Measurements from ENCODE around the gene ATG4A.

ATG4A gene

GRCh38 chrX:108123591-108124366 is 32.2 kb downstream of the ATG4A start:
- DNase-seq = no peak

GRCh38 chrX:108126661-108127060 is 35.1 kb downstream of the ATG4A start:
- no peak for DNase-seq

- DNase-seq = no peak
Observed at GRCh38 chrX:108127152-108127551, 35.6 kb downstream of the ATG4A start.

- DNase-seq = no peak
Observed at GRCh38 chrX:108130889-108131288, 39.3 kb downstream of the ATG4A start.

GRCh38 chrX:108131471-108131870 is 39.9 kb downstream of the ATG4A start:
- DNase-seq = no peak

- DNase-seq = no peak
Observed at GRCh38 chrX:108132034-108132433, 40.5 kb downstream of the ATG4A start.

DNA sequence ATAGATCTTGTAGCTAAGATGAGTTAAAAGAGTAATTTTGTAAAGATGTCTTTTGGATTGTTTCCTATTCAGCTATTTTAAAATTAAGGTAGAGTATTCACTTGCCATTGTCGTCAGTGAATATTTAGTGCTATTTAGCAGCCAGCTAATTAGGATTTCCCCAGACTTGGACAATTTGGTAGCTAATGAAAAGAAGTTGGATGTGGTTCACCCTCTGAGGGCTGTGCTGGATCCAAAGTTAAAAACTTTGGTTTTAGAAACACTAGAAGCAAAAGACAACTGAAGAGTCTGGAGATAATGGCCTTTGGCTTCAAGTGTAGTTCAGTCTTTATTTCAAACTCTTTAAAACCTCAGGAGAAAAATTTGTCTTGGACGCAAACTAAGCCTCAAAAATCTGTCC is 41.3 kb downstream of the ATG4A start:
- no peak for DNase-seq

GRCh38 chrX:108134724-108135123 is 43.1 kb downstream of the ATG4A start:
- DNase-seq = no peak

DNA sequence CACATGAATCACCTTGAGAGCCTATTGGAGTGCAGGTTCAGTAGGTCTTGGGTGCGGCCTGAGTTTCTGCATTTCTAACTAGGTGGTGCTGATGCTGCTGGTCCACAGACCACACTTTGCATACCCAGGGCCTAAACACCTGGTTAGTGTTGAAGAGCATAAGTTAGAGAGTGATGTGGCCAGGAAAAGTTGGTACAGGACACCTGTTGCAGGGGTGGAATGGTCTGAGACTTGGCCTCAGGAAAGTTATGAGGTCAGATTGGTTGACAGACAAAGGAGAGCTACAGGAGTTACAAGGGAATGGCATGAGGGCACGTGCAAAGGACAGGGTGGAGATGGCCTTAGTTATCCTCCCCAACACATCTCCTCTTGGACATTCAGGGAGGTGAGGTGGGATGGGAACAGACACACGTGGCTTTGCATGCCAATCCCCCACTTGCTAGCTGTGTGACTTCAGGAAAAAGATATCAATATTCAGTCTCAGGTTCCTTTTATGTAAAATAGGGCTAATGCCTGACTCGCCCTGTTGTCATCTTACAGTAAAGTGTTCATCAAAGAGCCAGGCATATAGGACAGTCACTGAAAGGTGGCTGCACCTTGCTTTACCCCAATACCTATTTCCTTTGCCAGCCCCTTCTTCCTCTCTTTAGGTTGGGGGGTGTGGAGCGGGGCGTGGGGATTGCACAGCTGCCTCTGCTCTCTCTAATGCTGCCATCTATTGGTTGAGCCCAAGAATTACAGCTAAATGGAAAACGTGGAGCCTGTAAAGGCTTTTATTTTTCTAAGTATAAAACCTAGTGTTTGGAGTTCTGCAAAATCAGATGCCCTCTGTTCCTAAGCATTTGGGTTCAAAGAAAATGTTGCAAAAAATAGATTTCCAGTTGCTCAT is 47.5 kb downstream of the ATG4A start:
- DNase-seq = no peak

DNA sequence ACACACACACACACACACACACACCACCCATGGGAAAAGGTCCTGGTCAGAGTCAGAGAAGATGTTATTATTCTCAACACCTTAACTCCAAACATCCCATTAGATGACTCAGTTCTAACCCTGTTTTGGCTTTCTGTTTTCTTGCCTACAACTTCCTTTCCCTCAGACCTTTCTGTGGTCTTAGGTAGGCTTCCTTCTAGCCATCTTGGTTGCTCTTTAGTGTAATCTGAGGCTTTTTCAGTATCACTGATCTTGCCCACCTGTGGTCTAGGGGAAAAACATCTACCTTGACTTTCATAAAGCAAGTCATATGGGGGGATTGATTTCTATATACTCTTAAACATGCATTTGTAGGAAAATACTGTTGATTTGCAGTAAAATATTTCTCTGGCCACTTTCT is 56.9 kb downstream of the ATG4A start:
- no peak for DNase-seq

DNA sequence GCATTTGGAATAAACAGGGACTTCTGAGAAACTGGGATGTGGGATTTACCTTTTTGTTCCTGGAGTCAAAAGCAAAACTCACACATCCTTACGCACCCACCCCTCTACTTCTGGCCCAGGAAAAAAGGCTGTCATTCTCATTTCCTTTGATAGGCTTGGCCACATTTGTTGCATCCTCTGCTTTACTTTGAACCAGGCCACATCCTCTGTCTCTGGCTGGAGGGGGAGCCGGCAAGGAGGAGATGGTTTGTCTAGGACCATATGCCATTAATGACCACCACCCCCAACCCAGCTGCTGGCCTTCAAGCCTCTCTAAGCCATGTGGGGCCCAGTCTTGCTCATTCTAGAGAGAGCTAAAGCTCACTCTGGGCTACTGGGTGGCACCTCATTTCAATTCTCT is 64.5 kb downstream of the ATG4A start:
- no peak for DNase-seq

- DNase-seq = no peak
Observed at GRCh38 chrX:108156934-108157466, 65.4 kb downstream of the ATG4A start.

DNA sequence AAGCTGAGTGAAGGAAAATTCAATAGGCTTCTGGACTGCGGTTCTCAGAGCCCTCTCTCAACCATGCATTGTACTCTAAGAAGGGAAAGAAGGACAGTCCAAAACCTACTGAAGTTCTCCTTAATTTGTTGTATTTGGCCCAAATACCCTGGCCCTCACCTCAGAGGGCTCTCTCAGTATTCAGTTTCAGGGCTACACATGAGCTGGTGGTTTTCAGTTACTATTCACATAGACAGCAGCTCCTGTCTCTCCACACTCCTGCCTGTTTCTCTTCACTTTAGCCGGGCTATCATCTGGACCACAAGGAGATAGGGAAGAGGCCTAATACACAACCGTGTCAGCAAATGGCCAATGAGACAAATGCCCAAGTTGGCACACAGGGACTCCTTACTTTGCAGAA is 66.0 kb downstream of the ATG4A start:
- DNase-seq = no peak

DNA sequence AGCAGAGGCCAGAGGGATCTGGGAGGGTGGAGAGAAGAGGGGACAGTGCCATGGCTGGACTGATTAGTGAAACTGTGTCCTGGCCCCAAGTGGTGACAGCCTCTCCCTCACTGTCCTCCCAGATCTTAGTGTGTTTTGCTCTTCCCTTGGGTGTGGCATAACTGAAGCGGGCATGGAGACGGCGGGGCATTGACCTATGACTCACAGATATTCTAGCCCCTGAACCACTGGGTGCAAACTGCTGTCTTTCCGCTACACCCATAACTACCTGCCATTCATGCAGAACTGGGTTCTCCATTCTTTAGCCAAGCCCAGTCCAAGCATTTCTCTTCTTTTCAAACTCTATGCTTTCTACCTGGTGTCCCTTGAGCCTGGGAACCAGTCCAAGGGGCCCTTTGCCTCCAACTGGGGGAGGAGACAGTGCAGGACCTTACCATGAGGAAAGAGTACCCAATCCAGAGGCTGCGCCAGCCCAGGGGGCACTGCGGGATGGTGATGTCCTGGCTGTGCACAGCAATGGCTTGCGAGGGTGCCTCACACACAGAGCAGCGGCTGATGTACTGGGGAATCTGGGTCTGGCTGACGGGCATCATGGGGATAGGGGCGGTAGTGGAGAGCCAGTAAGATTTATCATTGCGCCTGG is 67.6 kb downstream of the ATG4A start:
- no peak for DNase-seq

DNA sequence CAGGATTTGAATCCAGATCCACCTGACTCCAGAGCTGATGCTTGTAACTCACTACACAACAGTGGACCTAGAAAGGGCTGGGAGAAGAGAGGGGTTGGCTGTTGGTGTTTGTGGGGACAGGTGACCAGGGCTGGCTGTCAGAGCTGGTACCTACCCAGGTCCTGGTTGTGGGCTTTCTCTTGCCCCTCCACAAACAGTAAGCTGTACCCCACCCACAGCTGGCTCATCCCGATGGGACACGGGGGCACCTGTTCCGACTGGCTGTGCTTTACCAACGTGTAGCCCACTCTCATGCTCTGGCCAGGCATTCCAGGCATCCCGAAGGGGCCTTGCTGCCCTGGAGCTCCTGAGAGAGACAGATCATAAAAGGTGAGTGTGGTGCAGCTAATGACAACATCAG is 68.7 kb downstream of the ATG4A start:
- DNase-seq = no peak

DNA sequence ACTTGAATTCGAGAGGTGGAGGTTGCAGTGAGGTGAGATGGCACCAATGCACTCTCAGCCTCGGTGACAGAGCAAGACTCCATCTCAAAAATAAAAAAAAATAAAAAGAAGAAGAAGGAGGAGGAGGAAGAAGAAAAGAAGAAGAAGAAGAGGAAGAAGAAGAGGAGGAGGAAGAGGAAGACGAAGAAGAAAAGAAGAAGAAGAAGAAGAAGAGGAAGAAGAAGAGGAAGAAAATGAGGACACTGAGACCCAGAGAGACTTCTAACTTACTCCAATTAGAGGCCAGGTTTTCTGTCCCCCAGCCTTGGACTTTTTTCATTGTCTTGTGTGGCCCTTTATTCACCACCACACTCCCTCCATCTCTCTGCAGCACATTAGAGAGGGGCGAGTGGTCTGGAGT is 70.7 kb downstream of the ATG4A start:
- no peak for DNase-seq

- DNase-seq = no peak
Observed at GRCh38 chrX:108163333-108164082, 71.9 kb downstream of the ATG4A start.

- DNase-seq = no peak
Observed at GRCh38 chrX:108165383-108166111, 74.0 kb downstream of the ATG4A start.

GRCh38 chrX:108167211-108167872 is 75.8 kb downstream of the ATG4A start:
- DNase-seq = no peak

DNA sequence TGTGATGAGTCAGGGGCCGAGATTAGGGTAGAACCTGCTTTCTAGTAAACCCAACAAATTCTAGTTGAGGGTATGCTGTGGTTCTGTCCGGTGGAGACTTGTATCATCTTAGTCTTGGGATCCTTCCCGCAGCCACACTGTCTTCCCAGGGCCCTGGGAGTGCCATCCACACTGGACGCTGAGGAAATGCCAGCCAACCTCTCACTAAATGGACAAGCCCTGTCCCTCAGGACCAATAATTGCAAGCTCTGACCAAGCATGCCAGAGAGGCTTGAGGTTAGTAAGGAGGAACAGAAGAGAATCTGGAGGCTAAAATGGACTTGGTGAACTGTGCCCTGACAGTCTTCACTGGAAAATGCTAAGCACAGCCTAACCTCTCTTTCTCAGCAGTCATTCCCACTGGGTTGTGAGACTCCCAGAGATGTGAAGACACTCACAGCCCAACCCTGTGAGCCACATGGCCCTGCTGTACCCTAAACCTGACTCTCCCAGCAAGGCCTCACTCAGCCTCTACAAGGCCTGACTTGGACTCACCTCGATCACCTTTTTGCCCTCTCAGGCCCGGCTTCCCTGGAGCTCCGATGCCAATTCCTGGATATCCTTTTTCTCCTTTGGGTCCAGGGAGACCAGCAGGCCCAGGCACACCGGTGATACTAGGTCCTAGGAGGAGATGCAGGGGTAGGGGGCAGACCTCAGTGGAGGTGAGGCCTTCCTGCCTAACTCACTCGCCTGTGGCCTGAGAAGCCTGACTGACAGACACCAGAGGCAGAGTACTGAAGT is 77.6 kb downstream of the ATG4A start:
- DNase-seq = no peak

- no peak for DNase-seq
Observed at GRCh38 chrX:108169768-108170167, 78.2 kb downstream of the ATG4A start.
